GM19455 (cell line): ENCODE data around the gene NDUFB7.
"Not testable (repeated sequence)": the region's sequence is repeated elsewhere in the genome, so short reads cannot be mapped to it uniquely, and the experiment has no call there.

Experiments used
- ATAC-seq: cut with Tn5 transposase; IDR thresholded peaks from one replicate; pipeline ENCODE4 v1.9.1; 2021; ENCODE audit not compliant: unreplicated experiment

NDUFB7 gene

DNA sequence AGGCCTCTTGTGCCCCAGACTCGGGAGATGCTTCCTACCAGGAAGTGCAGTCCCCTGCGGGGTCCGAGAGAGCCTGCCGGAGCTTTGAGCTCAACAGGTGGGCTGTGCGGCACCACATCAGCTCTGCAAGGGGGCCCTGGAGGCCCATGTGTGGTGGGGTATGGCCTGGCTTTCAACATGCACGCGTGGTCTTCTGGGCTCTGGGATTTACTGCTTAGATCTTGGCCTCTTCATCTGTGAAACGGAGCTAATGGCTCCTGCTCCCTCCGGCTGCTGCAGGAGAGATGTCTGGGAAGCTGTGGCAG, 18.0 kb downstream of the NDUFB7 start:
- no peak for ATAC-seq

DNA sequence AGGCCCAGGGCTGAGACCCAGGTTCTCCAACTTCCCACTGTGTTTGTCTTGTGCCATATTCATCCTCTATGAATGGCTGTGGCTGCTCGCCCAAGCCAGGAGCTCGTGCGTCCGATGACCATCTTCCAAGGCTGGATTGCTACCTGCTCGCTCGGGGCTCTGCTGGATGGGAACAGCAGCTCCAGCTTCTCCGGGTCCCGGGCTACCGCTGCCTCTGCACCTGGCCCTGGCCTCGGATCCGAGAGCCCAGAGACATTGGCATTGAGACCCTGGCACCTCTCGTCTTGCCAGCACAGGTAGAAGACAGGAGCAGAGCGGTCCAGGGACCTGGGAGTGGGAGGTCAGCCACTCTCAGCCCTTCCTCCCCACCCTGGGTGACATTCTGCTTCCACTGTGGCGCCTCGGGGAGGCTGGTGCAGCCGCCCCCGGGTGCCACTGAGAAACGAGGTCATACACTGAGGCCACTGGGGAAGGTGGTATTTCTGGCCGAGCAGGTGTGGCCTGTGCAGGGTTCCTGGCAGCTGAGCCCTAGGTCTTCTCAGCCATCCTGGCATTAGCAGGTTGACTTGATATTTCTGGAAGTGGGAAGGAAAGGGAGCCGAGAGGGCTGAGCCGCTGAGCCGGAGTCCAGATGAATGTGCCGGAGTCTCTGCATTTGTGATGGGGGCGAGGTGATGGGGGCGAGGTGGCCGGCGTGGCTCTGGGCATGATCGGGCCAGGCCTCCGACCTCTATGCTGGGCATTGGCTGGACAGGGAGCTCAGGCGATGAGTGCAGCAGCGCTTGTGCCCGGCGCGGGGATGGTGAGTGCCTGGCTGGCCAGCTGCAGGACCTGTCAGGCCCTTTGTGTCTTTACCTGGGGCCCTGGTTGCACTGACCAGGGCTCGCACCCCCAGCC, 18.6 kb downstream of the NDUFB7 start:
- ATAC-seq, result no peak

DNA sequence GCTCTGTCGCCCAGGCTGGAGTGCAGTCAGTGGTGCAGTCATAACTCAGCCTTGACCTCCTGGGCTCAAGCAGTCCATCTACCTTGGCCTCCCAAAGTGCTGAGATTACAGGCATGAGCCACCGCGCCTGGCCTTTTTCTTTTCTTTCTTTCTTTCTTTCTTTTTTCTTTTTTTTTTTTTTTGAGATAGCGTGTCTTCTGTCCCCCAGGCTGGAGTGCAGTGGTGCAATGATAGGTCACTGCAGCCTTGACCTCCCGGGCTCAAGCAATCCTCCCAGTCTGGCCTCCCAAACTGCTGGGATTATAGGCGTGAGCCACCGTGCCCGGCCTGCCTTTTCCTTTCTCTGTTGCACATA, 19.9 kb downstream of the NDUFB7 start:
- ATAC-seq, result not testable (repeated sequence)

DNA sequence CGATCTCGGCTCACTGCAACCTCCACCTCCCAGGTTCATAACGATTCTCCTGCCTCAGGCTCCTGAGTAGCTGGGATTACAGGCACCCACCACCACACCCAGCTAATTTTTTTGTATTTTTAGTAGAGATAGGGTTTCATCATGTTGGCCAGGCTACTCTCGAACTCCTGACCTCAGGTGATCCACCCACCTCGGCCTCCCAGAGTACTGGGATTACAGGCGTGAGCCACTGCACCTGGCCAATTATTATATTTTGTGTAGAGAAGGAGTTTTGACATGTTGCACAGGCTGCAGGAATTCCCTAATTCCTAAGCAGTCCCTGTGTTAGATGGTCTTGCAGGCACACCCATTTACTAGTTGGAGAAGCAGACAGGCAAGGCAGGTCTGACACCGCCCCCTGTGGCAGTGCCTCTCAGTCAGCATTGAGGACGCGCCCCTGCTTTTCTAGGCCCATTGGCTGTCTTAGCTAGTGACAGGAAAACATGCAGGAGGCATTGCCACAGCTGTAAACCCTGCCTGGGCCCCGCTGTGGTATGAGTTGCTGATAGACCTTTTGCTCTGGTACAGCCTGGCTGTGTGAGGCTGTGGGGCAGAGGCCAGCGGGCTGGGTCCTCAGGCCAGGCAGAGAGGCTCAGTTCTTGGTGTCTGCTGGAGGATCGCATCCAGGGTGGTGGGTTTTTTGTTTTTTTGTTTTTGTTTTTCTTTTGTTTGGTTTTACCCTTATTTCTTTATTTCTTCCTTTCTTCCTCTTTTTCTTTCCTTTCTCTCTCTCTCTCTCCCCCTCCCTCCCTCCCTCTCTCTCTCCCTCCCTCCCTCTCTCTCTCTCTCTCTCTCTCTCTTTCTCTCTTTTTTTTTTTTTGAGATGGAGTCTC, 20.5 kb downstream of the NDUFB7 start:
- not testable (repeated sequence) for ATAC-seq

DNA sequence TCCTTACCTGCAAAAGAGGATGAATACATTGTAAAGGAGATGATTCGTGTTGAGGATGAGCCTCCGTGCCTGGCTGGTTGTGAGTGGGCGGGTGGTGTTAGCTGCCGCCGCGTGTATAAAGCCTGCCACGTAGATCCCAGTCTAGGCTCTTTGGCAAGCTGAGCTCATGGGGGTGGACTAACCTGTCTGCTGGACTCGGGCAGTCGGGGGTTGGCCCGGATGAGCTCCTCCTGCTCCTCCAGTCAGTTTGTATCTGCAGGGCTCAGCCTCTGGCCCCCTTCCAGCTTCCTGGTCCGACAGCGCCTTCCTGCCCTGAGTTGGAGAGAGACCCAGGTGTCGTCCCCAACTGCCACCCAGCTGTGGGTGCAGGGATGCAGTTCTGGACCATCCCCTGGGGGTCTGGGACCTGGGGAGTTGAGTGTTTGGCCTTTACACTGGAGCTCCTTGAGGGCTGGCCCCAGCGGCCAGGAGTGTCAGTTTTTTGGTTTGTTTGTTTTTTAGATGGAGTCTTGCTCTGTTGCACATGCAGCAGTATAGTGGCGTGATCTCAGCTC, 21.6 kb downstream of the NDUFB7 start:
- ATAC-seq, result no peak

DNA sequence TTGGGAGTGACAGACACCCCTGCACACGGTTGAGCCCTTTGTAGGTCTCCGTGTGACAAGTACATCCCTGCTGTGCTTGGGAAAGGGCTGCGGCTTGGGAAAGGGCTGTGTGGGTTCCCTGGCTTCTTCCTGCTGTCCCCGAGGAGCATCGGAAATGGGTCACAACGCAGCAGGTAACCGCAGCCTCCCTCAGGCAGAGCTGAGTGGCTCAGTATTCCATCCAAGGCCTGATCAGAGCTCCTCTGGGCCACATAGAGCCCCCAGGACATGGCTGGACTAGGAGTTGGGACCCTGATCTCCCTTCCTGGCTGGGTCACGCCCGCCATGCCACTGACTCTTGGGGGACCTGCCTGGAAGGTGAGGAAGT, 26.2 kb downstream of the NDUFB7 start:
- no peak for ATAC-seq

DNA sequence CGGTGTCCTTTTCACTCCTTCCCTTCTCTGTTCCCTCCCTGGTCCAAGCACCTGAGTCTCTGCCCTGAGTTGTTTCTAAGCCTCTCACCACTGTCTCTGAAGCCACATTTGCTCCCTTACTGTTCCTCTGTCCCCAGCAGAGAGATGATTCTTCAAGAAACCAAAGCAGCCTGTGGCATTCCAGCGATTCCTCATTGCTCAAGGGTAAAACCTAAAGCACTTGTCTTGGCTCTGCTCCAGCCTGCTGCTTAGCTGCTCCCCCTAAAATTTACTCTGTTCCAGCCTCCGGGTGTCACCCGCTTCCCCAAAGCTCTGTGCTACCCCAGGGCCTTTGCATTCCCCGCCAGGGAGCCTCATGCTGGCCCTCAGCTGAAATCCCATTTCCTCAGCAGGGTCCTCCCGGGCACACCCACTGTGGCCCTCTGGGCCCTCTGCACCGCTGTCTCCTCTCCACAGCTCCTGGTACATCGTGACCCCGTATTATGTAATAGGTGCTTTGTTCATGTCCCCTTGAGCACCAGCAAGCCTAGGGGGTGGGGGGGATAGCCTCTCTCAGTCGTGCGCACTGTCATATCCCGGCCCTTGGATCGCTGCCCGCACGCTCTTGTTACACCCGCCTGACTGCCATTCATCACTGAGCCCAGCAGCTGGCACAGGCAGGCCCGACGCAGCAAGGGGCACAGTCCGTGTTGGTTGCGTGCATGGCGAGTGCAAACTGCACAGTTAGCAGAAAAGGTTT, 26.7 kb downstream of the NDUFB7 start:
- ATAC-seq, result no peak

DNA sequence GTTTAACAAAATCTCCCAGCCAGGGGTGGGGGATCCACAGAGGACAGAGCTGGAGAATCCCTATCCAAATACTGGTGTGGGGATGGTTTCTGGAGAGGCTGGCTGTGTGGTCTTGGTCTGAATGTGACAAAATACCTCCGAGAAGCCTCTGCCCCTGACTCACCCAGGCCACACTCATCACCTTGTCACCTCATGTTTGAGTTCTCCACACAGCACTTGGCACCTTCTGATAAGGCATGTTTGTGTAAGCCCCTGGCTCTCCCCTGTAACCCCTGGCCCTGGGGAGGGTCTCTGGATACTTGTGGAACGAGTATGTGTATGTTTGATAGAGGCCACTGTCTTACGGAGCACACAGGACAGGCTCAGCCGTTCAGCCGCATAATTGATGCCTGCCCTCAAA, 27.8 kb downstream of the NDUFB7 start:
- ATAC-seq, result no peak

DNA sequence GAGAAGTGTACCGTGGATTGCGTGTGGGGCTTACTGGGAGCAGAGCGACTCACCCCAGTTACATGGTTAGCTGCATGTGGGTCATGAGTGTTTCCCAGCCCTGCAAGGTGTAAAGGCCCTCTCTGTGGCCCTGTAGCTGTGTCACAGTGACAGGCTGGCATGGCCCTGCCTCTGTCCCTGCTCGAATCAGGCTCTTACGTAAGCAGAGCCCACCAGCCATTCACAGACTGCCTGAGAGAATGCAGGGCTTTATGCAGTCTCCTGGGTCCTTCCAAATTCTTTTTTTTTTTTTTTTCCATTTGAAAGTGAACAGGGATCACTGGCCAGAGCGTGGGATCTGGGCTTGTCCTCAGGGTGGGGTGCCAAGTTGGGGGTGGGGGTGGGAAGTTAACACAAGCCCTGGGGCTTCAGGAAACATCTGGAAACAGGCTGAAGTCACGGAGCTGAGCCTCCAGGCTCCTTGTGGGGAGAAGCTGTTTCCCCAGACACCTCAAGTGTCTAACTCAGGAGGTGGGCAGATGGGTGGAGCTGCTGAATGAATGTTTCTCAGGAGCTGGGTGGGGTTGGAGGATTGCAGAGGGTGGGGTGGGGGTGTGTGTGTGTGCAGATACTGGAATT, 29.0 kb downstream of the NDUFB7 start:
- no peak for ATAC-seq

DNA sequence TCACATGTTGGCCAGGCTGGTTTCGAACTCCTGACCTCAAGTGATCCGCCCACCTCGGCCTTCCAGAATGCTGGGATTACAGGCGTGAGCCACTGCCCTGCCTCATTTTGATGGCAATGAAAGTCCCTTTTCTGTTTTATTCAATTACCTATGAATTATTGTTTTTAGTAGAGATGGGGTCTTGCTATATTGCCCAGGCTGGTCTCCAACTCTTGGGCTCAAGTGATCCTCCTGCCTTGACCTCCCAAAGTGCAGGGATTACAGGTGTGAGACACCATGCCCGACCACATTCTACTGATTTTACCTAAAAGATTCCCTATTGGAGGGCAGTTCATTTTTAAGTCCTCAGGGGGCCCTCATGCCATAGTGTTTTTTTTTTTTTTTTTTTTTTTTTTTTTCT, 29.9 kb downstream of the NDUFB7 start:
- not testable (repeated sequence) for ATAC-seq

DNA sequence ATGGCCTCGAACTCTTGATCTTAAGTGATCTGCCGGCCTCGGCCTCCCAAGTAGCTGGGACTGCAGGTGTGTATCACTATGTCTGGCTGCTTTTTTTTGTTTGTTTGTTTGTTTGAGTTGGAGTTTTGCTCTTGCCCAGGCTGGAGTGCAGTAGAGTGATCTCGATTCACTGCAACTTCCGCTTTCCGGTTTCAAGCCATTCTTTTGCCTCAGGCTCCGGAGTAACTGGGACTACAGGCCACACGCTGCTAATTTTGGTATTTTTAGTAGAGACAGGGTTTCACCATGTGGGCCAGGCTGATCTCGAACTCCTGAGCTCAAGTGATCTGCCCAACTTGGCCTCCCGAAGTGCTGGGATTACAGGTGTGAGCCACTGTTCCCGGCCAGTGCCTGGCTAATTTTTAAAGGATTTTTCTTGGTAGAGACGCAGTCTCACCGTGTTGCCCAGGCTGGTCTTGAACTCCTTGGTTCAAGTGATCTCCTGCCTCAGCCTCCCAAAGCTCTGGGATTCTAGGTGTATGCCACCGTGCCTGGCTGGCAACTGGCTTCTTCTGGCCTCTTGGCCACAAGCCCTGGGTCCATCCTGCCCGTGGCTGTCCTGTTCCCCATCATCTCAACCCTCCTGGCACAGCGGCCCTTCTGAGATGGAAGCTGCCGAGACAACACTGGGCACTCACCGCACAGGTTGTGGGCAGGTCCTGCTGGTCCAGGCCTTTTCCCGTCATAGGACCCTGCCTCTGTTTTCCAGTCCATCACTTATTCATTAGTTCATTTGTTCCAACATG, 30.9 kb downstream of the NDUFB7 start:
- ATAC-seq, result no peak

DNA sequence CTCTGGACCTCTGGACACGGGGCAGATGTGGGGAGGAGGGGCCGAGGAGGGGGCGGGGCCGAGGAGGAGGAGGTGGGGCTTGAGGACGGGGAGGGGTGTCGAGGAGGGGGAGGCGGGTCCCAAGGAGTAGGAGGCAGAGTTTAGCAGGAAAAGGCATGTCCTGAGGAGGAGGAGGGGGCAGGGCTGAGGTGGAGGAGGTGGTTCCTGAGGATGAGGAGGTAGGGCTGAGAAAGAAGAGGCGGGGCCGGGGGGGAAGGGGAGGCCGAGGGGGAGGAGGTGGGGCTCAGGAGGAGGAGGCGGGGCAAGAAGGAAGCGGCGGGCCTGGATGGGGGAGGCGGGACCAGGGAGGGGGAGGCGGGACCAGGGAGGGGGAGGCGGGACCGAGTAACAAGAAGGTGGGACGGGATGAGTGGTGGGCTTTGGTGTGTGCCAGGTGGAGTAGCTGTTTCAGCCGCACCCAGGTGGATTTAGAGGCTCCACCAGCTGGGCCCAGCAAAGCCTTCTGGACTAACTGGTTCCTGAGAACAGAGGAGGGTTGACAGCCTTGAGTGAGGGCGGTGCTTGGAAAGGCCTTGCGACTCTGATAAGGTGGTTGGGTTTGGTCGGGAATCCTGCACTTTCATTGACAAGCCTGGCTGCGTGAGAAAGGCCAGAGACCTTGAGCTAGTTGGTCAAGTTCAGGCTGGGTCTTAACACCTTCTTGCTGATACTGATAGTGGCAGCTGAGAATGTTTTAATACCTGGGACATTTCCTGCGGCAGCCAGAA, 34.8 kb downstream of the NDUFB7 start:
- ATAC-seq, result no peak

DNA sequence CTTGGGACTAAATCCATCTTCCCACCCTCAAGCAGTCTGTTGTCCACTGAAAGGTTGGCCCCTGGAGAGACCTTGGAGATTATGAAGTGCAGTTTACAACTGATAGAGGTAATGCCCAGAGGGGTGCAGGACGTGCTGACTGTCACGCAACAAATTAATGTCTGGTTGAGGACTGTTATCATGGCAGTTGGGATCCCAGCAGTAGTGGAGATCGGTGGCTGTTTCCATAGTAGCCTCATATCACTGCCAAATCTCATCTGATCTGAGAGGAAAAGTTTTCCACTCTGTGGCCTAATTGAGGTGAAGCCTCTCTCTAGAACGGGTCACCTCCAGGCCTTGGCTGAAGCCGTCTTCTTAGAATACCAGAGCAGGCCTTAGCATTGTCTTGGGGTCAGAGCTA, 38.4 kb downstream of the NDUFB7 start:
- no peak for ATAC-seq

DNA sequence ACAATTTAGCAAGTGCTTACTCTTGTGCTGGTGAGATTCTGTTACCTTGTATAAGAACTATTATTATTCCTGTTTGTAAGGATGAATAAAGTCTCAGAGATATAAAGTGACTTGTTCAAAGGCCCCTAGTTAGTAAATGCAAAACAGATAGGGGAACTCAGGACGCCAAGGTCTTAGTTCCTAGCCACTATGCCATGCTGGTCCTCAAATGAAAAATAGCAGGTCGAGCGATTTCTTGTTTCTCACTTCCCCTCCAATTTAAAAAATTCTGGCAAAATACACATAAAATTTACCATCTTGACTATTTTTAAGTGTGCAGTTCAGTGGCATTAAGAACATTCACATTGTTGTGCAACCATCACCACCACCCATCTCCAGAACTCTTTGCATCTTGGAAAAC, 41.4 kb downstream of the NDUFB7 start:
- ATAC-seq, result no peak

DNA sequence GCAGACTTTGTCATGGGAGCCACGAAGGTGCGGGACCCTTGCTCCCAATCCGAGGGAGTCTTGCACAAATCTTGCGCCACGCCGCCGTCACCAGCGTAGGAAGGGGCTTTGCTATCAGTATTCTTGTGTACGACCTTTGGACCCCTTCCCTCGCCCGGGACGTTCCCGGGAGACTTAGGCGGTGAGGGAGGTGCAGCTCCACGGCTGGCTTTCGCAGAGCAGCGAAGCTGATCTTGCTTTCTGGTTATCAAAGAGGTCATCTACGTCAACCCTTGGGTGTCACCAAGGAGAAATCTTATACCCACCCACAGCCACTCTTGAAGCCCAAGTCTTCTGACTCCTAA, 41.9 kb downstream of the NDUFB7 start:
- peak; percentile 10 for ATAC-seq

DNA sequence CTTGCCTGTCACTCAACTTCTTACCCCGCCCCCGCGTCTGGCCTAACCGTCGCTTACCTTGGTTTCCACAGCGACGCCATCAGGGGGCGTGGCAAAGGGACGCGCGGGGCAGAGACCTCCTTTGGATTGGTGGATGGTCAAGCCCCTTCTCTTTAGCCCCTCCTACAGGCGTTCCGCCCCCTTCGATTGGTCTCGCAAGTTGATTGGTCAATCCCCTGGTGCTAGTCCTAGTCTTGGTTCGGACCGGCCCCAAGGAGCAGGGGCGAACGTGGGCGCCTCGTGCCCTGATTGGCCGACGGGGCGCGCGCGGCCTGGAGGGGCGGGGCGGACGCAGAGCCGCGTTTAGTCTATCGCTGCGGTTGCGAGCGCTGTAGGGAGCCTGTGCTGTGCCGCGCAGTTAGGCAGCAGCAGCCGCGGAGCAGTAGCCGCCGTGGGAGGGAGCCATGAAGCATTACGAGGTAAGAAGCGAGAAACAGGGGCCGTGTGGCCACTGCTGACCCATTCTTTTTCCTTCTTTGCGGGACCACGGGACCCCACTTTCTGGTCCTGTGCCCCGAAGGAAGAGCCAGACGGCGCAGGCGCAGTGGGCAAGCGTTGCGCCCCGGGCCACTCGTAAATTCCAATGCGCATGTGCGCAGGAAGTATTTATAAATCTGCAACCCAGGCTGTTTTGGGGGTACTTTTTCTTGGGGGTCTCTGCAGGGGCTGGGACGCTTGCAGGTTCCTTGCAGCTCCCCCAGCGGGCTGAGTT, 42.4 kb downstream of the NDUFB7 start, which contains the start of gene TECR:
Gene TECR (plus strand): TSS at position 341 of the 751 bp plus-strand sequence. CDS start 103 bp downstream, at position 444.
- peak; percentile 91 for ATAC-seq

DNA sequence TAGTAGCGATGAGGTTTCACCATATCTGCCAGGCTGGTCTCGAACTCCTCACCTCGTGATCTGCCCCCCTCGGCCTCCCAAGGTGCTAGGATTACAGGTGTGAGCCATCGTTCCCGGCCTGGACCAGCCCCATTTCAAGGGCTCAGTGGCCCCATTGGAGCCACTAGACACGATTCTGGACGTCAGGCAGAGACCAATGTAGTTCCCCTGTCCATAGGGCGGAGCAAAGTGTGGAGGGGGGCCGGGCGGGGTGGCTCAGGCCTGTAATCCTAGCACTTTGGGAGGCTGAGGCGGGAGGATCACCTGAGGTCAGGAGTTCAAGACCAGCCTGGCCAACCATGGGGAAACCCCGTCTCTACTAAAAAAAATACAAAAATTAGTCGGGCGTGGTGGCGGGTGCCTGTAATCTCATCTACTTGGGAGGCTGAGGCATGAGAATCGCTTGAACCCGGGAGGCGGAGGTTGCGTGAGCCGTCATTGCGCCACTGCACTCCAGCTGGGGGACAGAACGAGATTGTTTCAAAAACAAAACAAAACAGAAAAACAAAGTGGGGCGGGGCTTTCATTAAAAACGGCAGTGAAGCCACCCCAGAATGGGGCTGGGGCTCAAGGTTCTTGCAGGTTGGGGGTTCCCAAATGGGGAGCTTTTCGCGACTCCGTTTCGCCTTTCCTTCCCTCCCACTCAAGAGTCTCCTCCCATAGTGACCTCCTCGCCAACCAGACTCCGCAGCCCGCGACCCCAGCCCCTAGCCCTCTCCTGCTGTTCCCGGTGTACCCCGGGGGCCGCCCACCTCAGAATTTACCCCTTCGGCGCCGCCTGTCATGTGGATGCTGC, 43.2 kb downstream of the NDUFB7 start:
- ATAC-seq, result no peak

DNA sequence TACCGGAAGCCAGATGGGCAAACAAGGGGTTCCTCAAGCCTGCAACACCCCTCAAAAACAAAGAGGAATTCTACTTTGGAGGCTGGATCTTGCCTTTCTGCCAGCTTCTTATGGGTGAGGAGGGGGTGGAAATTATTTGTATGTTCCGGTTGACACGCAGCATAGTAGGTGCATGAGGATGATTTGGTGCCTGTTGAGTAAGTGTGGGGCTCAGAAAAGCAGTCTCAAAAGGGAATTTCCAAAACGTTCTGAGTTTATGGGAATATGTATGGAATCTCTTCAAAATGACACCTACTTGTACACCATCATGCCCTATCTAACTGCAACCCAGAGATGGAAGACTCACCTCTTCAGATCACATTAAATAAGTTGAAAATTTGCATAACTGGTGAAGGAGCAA, 45.4 kb downstream of the NDUFB7 start:
- no peak for ATAC-seq
